Fibroblast of villous mesenchyme (primary cell): ENCODE data around the gene ZNF783. TPM values are rescaled to one million over a fixed set of nuclear protein-coding genes. Genes with fewer than 3 reads are reported as not detected.

Source experiments
- DNase-seq: peaks from one replicate; pipeline ENCODE4 v3.0.0-alpha.2; 2010; ENCODE audit warnings: low read depth
- H3K4me3 ChIP-seq: 2 replicates; pipeline ENCODE4 v1.5.1; 2011; ENCODE audit warnings: low read depth, mild to moderate bottlenecking, low read length
- CTCF ChIP-seq: IDR thresholded peaks from 2 replicates; pipeline ENCODE4 v1.5.1; 2012; ENCODE audit warnings: low read depth, mild to moderate bottlenecking, low read length; ENCODE audit not compliant: insufficient read depth
- total RNA-seq: library from RNA; depleted of rRNA; stranded (reverse); fragments of >200 nt; gene quantifications from 2 replicates; pipeline ENCODE4 v1.2.3, GENCODE V29; 2012

Gene ZNF783
- total RNA-seq, 1 donor: 8.6 TPM

- H3K4me3 ChIP-seq: no peak overlapping the region
- TF ChIP-seq CTCF: no peak
- no peak for DNase-seq
Measured at GRCh38 chr7:149306854-149307253, 44.9 kb downstream of the ZNF783 start.

- DNase-seq: no peak
- no peak overlapping the region for H3K4me3 ChIP-seq
- TF ChIP-seq CTCF: no peak
Measured at GRCh38 chr7:149307775-149308501, 45.9 kb downstream of the ZNF783 start.

- peak; percentile 74 for TF ChIP-seq CTCF
- no peak overlapping the region for H3K4me3 ChIP-seq
- DNase-seq: peak; percentile 76
Measured at GRCh38 chr7:149310113-149310836, 48.3 kb downstream of the ZNF783 start.

- TF ChIP-seq CTCF: no peak
- no peak overlapping the region for H3K4me3 ChIP-seq
- no peak for DNase-seq
Measured at GRCh38 chr7:149310990-149311573, 49.1 kb downstream of the ZNF783 start.

- no peak for DNase-seq
- TF ChIP-seq CTCF: no peak
- H3K4me3 ChIP-seq: no peak overlapping the region
Measured at GRCh38 chr7:149313981-149314380, 52.0 kb downstream of the ZNF783 start.

GRCh38 chr7:149316606-149317005 lies 54.6 kb downstream of the ZNF783 start:
- no peak overlapping the region for H3K4me3 ChIP-seq
- no peak for DNase-seq
- no peak for TF ChIP-seq CTCF
